T-cell (primary cell): Measurements from ENCODE around the gene MAP2K5. TPM values are rescaled to one million over a fixed set of nuclear protein-coding genes. Genes with fewer than 3 reads are reported as not detected.
A peak's percentile ranks its signal among the peaks of the same experiment; 100 is the strongest.

Experiments
- ATAC-seq, 4 experiments: fragments of 200-7000 bp in 3 of 4; fragments of 150-1000 bp in 1 of 4; cut with Tn5 transposase; replicated peaks in 1 of 4; 1 replicate in 3 of 4; 2 replicates in 1 of 4; pipeline ENCODE4 v1.10.0; 2021; ENCODE audit warnings: moderate library complexity in 3 of 4, mild to moderate bottlenecking in 2 of 4, moderate number of reproducible peaks in 1 of 4
- CTCF ChIA-PET, 2 donors: fragments of 300-600 bp; sonication (Branson Sonifier 250); formaldehyde crosslinking; loops; one replicate each; lab custom pipeline; 2022; ENCODE audit warnings: antibody characterized with exemption in 2 of 2; lab: Charles Lee
- POLR2A ChIA-PET, 2 donors: fragments of 300-600 bp; sonication (Branson Sonifier 250); formaldehyde crosslinking; loops; one replicate each; lab custom pipeline; 2022; ENCODE audit warnings: antibody characterized with exemption in 2 of 2; lab: Charles Lee
- DNase-seq, 35 experiments: peaks; one replicate each; pipeline versions ENCODE4 v3.0.0 to v3.0.0-alpha.2; 2013 to 2023
- H3K27ac ChIP-seq: one replicate; pipeline ENCODE4 v1.5.1; 2013; ENCODE audit warnings: low read length
- H3K27me3 ChIP-seq, 2 experiments: replicated peaks in 1 of 2; 1 replicate in 1 of 2; 2 replicates in 1 of 2; pipeline versions ENCODE4 v1.6.1 to v1.7.0; 2013; ENCODE audit warnings: low read length in 1 of 2, mixed read lengths in 1 of 2; ENCODE audit not compliant: control insufficient read depth in 2 of 2, insufficient read depth in 2 of 2; ENCODE audit errors: extremely low read depth in 1 of 2
- H3K36me3 ChIP-seq, 2 donors: 1 replicate in 1 of 2; 2 replicates in 1 of 2; pipeline versions ENCODE4 v1.6.1 to v1.7.0; 2013; ENCODE audit warnings: low read length in 1 of 2; ENCODE audit not compliant: control insufficient read depth in 2 of 2, insufficient read depth in 1 of 2; ENCODE audit errors: extremely low read depth in 1 of 2
- H3K4me1 ChIP-seq, 2 experiments: 1 replicate in 1 of 2; 2 replicates in 1 of 2; pipeline versions ENCODE4 v1.6.1 to v1.7.0; 2013; ENCODE audit warnings: low read length in 2 of 2, mixed read lengths in 1 of 2; ENCODE audit not compliant: insufficient read depth in 2 of 2, control insufficient read depth in 1 of 2; ENCODE audit errors: extremely low read depth in 1 of 2
- H3K4me3 ChIP-seq, 2 donors: 1 replicate in 1 of 2; 2 replicates in 1 of 2; pipeline versions ENCODE4 v1.5.1 to v1.7.0; 2013; ENCODE audit warnings: mild to moderate bottlenecking in 2 of 2, low read length in 1 of 2, moderate library complexity in 1 of 2; ENCODE audit not compliant: control insufficient read depth in 1 of 2; ENCODE audit errors: extremely low read depth in 1 of 2
- H3K9me3 ChIP-seq: 2 replicates; pipeline ENCODE4 v1.7.0; 2013
- H3K27ac Mint-ChIP-seq, 2 donors: one replicate each; pipeline ENCODE4 v1.8.0; 2020 to 2021; ENCODE audit warnings: mild to moderate bottlenecking in 2 of 2, mixed read lengths in 2 of 2
- H3K27me3 Mint-ChIP-seq, 2 donors: one replicate each; pipeline ENCODE4 v1.8.0; 2021 to 2022; ENCODE audit warnings: mixed read lengths in 2 of 2
- H3K36me3 Mint-ChIP-seq: one replicate; pipeline ENCODE4 v1.8.0; 2021; ENCODE audit warnings: mixed read lengths
- H3K4me1 Mint-ChIP-seq, 3 donors: one replicate each; pipeline ENCODE4 v1.8.0; 2020 to 2022; ENCODE audit warnings: mixed read lengths in 3 of 3, mild to moderate bottlenecking in 1 of 3
- H3K4me3 Mint-ChIP-seq, 3 donors: one replicate each; pipeline ENCODE4 v1.8.0; 2020 to 2022; ENCODE audit warnings: mild to moderate bottlenecking in 3 of 3, mixed read lengths in 3 of 3, moderate library complexity in 3 of 3
- H3K9me3 Mint-ChIP-seq, 3 donors: one replicate each; pipeline ENCODE4 v1.8.0; 2020 to 2022; ENCODE audit warnings: mixed read lengths in 3 of 3
- WGBS: methylation state at CpG from one replicate; pipeline ENCODE4 v1.1.5; 2013; ENCODE audit warnings: missing lambda C conversion rate; ENCODE audit not compliant: insufficient coverage; 5-methylcytosine and 5-hydroxymethylcytosine counted together
- total RNA-seq, 35 experiments: library from RNA in 6 of 35; stranded (reverse) in 6 of 35; fragments of 120-200 nt in 1 of 35; gene quantifications; one replicate each; pipeline versions ENCODE4 v1.2.1 to v1.2.4 and lab custom pipeline; 2013 to 2026

The MAP2K5 gene
- total RNA-seq, 5 donors from 2014 or later (not counting 1 experiment from before 2014, with no cell fraction given), result 24.5 to 35.5 (median 28.5) TPM

DNA sequence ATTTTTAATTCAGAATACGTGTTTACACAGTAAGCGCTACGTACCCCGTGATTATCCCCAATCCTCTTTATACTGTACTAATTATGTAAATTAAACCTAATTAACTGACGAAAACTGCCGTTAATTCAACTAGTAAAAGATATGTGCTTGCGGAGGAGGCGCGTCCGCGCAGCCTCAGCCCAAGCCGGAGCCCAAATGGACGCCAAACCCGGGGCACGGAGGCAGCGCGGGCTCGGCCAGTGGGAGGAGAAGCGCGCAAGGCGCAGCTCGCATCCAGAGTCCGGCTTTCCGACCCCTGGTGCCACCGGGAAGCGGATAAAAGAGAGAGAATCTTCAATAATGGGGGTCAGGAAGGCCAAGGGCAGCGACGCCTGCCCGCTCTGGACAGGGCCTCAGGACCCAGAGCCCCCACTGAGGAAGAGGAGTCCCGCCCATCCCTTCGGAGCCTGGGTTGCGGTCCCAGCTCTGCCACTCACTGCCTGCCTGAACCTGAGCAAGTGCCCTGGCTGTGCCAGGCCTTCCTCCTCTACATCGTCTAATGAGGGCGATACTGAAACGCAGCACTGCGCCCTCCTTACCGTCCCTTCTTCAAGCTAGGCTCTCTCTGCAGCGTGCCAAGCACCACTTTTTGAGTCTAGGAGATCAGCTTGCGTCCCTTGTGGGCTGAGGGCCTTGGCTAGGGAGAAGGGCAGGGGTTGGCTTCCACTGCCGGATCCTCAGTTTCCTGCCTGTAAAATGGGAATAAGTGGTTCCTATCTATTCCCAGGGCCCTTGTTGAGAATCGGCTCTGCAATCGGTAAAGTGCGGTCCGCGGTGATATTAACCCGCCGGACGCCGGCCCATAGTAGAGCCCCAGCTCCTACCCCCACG lies 277.9 kb downstream of the MAP2K5 start:
- Histone ChIP-seq H3K4me1 (peaks cover 0 to 54% of the 10 kb centered on the region in 2 experiments), H3K9me3 (no peaks in the 10 kb centered on the region), H3K4me3 (no peak overlapping the region), H3K36me3 (no peaks in the 10 kb centered on the region), H3K27ac (no peak overlapping the region), H3K27me3 (peaks cover 24 to 79% of the 10 kb centered on the region in 2 experiments)
- no peak overlapping the region for H3K27ac Mint-ChIP-seq
- ChIA-PET POLR2A (no interaction called here), CTCF (interaction anchor here in 1 of 2 donors (0.6 kb wide), 1 partner anchor 198 kb away, joined by 3 read pairs; no protein-coding TSS in a partner anchor)
- peaks cover 4% of the 10 kb centered on the region for H3K36me3 Mint-ChIP-seq
- peak overlapping the region in 1 of 3 donors; percentile 61 for H3K4me3 Mint-ChIP-seq
- peak in 1 of 35 experiments; percentile 14 for DNase-seq
- ATAC-seq, result no peak
- 24% methylated on average over 39 of the region's 50 CpGs for WGBS
- H3K9me3 Mint-ChIP-seq, result peaks cover 0 to 7% (median 0%) of the 10 kb centered on the region in 3 donors
- H3K27me3 Mint-ChIP-seq, result peaks cover 47 to 78% of the 10 kb centered on the region in 2 donors
- H3K4me1 Mint-ChIP-seq, result peaks cover 38 to 41% (median 40%) of the 10 kb centered on the region in 3 donors

DNA sequence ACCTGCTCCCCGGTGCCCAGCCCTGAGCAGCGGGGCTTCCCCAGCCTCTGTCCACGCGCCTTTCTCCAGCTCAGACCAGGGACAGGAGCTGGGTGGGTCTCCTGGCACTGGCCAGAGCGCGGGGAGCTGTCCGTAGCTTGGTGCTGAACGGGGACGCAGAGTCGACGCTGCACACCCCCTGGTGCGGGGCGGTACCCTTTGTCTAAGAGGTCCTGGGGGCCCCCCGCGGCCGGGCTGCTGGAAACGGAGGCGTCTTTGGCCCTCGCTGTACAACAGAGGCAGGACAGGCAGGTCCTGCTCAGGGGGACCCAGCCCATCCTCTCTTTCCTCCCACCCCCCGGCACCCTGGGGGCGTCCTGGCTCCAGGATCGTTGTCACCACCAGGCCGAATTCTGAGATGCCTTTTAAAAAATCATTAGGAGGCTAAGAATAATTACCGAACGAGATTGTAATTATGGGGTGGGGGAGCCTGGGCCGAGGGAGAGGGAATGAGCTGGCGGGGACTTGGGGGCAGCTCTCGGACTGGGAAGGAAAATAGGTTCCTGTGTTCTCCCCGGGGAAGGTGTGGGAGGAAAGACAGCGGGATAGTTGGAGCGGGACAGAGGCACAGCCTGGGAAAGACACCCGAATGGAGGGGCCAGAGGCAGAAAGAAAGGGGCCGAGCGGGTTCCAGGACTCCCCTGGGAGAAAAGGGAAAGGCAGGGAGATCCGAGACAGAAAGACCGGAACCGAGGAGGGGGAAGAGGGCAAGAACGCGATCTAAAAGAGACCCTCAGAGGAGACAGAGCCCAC lies 278.7 kb downstream of the MAP2K5 start:
- H3K4me1 Mint-ChIP-seq, result peaks cover 46 to 49% (median 48%) of the 10 kb centered on the region in 3 donors
- WGBS, result 6% methylated on average over 33 of the region's 39 CpGs
- ATAC-seq (peak; percentile 37 to 48 (median 42)), DNase-seq (peak in 12 of 35 experiments; percentile 23 to 49 (median 33))
- H3K4me1 ChIP-seq, result peaks cover 0 to 63% of the 10 kb centered on the region in 2 experiments
- H3K9me3 ChIP-seq, result no peaks in the 10 kb centered on the region
- H3K4me3 ChIP-seq, result no peak overlapping the region
- peaks cover 24 to 87% of the 10 kb centered on the region in 2 experiments for H3K27me3 ChIP-seq
- H3K27ac ChIP-seq, result no peak overlapping the region
- H3K4me3 Mint-ChIP-seq, result peak overlapping the region in 2 of 3 donors; percentile 17 to 61
- H3K9me3 Mint-ChIP-seq, result peaks cover 0 to 4% (median 0%) of the 10 kb centered on the region in 3 donors
- no peaks in the 10 kb centered on the region for H3K36me3 Mint-ChIP-seq
- peaks cover 52 to 86% of the 10 kb centered on the region in 2 donors for H3K27me3 Mint-ChIP-seq
- H3K36me3 ChIP-seq, result no peaks in the 10 kb centered on the region
- H3K27ac Mint-ChIP-seq, result no peak overlapping the region
- POLR2A ChIA-PET, result no interaction called here
- CTCF ChIA-PET, result interaction anchor here in 1 of 2 donors (0.6 kb wide), 1 partner anchor 197 kb away, joined by 3 read pairs; no protein-coding TSS in a partner anchor

DNA sequence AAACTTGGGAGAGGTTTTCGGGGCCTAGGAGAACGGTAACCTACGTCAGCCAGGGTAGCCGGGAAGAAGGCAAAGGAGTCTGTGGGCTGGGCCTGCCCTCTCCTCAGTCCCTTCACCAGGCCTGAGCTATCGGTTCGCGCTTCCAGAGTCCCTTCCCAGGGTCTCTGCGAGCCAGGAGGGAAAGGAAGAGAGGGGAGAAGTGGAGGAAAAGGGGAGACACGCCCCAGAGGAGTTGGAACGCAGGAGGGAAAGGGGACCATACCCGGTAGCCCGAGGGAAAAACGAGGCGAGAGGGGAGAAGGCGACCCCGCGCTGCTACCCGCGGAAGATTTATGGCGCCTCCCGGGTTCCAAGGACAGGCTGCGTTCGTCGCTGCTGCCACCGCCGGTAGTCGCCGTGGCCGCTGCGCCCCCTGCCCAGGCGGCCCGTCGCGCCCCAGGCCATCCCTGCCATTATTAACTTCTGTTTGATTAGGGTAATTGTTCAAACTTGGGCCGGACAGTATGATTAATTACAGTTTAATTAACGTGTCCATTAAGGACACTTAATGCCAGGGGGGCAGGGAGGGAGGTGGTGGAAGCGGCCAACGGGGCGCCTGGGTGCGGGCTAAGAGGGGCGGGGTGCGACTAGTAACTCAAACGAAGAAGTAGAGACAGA lies 279.4 kb downstream of the MAP2K5 start:
- Histone ChIP-seq H3K9me3 (no peaks in the 10 kb centered on the region), H3K4me1 (peaks cover 0 to 69% of the 10 kb centered on the region in 2 experiments), H3K27me3 (peaks cover 20 to 94% of the 10 kb centered on the region in 2 experiments), H3K4me3 (no peak overlapping the region), H3K27ac (no peak overlapping the region), H3K36me3 (no peaks in the 10 kb centered on the region)
- DNase-seq (no peak), ATAC-seq (no peak)
- no peaks in the 10 kb centered on the region for H3K36me3 Mint-ChIP-seq
- peak overlapping the region in 2 of 3 donors; percentile 35 to 61 for H3K4me3 Mint-ChIP-seq
- no peaks in the 10 kb centered on the region for H3K9me3 Mint-ChIP-seq
- 8% methylated on average over 37 of the region's 43 CpGs for WGBS
- peaks cover 49 to 52% (median 50%) of the 10 kb centered on the region in 3 donors for H3K4me1 Mint-ChIP-seq
- H3K27me3 Mint-ChIP-seq, result peaks cover 56 to 85% of the 10 kb centered on the region in 2 donors
- CTCF ChIA-PET, result no interaction called here
- H3K27ac Mint-ChIP-seq, result no peak overlapping the region
- POLR2A ChIA-PET, result no interaction called here

DNA sequence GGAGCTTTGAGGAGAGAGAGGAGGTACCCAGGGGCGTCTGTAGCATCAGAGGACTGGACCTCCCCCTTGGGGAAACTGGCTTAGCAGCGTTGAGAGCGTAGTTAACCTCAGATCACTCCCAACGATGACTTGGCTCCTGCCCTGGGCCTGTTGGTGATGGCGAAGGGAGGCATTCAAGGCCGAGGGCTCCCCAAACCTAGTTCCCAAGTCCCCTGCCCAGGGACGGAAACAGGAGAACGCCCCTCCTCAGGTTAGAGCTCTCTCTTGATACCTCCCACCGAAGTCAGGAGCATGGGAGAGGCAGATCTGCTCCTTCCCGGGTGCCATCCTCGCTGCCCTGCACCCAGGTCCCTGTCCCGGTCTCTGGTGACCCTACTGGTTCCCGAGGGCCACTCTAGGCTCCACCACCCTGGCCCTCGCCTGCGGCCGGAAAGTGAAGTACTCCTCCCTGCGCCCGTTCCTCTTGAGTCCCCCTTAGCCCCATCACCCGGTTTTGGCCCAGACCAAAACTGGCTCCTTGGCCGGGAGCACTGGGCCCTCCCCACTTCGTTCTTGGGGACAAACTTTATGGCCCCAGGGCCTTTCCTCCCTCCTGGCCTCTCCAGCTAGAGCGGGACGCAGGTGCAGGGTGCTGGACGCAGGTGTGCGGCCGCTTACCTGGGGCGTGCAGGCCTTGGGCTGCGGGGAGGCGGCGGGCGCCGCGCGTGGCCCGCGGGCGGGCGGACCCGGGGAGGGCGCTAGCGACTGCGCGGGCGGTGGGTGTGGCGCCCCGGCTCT lies 280.2 kb downstream of the MAP2K5 start:
- ChIA-PET CTCF (no interaction called here), POLR2A (no interaction called here)
- peaks cover 18 to 94% of the 10 kb centered on the region in 2 experiments for H3K27me3 ChIP-seq
- no peaks in the 10 kb centered on the region for H3K36me3 ChIP-seq
- Mint-ChIP-seq H3K36me3 (no peaks in the 10 kb centered on the region), H3K27me3 (peaks cover 56 to 77% of the 10 kb centered on the region in 2 donors), H3K9me3 (no peaks in the 10 kb centered on the region), H3K4me1 (peaks cover 49 to 52% (median 50%) of the 10 kb centered on the region in 3 donors), H3K4me3 (peak overlapping the region; percentile 35 to 61 (median 41)), H3K27ac (no peak overlapping the region)
- peaks cover 0 to 69% of the 10 kb centered on the region in 2 experiments for H3K4me1 ChIP-seq
- peak overlapping the region in 1 of 2 donors; percentile 8 for H3K4me3 ChIP-seq
- H3K27ac ChIP-seq, result no peak overlapping the region
- ATAC-seq (peak in 1 of 4 experiments; percentile 25), DNase-seq (peak in 1 of 35 experiments; percentile 9)
- no peaks in the 10 kb centered on the region for H3K9me3 ChIP-seq
- WGBS, result 7% methylated on average over 46 of the region's 46 CpGs

DNA sequence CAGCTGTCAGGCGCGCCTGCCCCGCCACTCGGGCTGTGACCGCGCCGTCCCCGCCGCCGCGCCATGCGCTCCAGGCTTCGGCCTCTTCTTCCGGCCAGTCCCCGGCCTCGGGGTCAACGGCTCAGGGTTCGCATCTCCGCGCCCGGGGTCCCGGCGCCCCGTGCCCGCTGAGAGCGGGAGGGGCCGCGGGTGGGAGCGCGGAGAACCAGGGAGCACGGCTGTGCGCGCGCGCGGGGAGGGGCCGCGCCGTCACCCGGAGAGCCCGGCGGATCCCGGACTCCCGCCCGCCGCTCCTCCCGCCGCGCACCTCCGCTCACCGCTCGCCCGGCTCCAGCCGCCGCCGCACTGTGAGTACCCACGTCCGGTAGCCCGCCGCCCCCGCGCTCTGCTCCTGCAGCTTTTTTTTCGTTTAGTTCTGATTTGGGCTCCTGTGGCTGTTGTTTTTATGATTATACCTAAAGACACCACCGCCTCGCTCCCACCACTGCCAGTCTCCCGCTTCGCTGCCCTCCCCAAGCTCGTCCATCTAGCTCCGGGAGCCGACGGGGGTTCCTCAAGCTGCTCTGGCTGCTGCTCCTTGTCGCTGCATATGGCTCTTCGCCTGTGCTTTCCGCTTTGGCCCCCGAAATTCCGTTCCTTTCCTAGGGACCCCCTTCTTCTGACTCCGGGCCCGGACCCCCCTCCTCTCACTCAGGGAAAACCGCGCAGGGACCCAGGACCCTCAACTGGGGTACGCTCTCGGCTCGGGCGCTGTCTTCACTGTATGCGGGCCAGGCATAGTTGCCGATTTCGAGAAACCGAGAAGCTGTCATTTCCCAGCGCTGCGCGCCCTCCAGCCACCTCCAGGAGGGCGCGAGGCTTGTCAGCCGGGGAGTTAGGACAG lies 281.1 kb downstream of the MAP2K5 start:
- no peaks in the 10 kb centered on the region for H3K36me3 Mint-ChIP-seq
- Histone ChIP-seq H3K4me1 (peaks cover 5 to 75% of the 10 kb centered on the region in 2 experiments), H3K27ac (no peak overlapping the region), H3K9me3 (no peaks in the 10 kb centered on the region), H3K27me3 (peaks cover 12 to 92% of the 10 kb centered on the region in 2 experiments), H3K36me3 (no peaks in the 10 kb centered on the region), H3K4me3 (peak overlapping the region in 1 of 2 donors; percentile 32)
- no peaks in the 10 kb centered on the region for H3K9me3 Mint-ChIP-seq
- peaks cover 50 to 56% (median 54%) of the 10 kb centered on the region in 3 donors for H3K4me1 Mint-ChIP-seq
- ChIA-PET CTCF (interaction anchor here (0.7 to 0.8 kb wide), 2 partner anchors 9 to 272 kb away, joined by 3 read pairs; no protein-coding TSS in a partner anchor), POLR2A (no interaction called here)
- H3K27ac Mint-ChIP-seq, result peak overlapping the region in 1 of 2 donors; percentile 1
- DNase-seq, result peak in 1 of 35 experiments; percentile 12
- 3% methylated on average over 72 of the region's 94 CpGs for WGBS
- H3K4me3 Mint-ChIP-seq, result peak overlapping the region; percentile 71 to 87 (median 76)
- H3K27me3 Mint-ChIP-seq, result peaks cover 54 to 74% of the 10 kb centered on the region in 2 donors
- peak in 1 of 4 experiments; percentile 17 for ATAC-seq
